Stimulated activated CD4-positive, alpha-beta T cell treated with anti-CD3 and anti-CD28 coated beads, Interleukin-2, amount 100 ng/mL, for 4 hours (primary cell): ENCODE results near the gene LRIF1.
"Not testable (repeated sequence)": the region's sequence is repeated elsewhere in the genome, so short reads cannot be mapped to it uniquely, and the experiment has no call there.

Experiments
- DNase-seq: peaks from one replicate; pipeline ENCODE4 v3.0.0-alpha.2; 2020; ENCODE audit warnings: low read depth

Gene LRIF1, protein sequence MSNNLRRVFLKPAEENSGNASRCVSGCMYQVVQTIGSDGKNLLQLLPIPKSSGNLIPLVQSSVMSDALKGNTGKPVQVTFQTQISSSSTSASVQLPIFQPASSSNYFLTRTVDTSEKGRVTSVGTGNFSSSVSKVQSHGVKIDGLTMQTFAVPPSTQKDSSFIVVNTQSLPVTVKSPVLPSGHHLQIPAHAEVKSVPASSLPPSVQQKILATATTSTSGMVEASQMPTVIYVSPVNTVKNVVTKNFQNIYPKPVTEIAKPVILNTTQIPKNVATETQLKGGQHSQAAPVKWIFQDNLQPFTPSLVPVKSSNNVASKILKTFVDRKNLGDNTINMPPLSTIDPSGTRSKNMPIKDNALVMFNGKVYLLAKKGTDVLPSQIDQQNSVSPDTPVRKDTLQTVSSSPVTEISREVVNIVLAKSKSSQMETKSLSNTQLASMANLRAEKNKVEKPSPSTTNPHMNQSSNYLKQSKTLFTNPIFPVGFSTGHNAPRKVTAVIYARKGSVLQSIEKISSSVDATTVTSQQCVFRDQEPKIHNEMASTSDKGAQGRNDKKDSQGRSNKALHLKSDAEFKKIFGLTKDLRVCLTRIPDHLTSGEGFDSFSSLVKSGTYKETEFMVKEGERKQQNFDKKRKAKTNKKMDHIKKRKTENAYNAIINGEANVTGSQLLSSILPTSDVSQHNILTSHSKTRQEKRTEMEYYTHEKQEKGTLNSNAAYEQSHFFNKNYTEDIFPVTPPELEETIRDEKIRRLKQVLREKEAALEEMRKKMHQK

DNA sequence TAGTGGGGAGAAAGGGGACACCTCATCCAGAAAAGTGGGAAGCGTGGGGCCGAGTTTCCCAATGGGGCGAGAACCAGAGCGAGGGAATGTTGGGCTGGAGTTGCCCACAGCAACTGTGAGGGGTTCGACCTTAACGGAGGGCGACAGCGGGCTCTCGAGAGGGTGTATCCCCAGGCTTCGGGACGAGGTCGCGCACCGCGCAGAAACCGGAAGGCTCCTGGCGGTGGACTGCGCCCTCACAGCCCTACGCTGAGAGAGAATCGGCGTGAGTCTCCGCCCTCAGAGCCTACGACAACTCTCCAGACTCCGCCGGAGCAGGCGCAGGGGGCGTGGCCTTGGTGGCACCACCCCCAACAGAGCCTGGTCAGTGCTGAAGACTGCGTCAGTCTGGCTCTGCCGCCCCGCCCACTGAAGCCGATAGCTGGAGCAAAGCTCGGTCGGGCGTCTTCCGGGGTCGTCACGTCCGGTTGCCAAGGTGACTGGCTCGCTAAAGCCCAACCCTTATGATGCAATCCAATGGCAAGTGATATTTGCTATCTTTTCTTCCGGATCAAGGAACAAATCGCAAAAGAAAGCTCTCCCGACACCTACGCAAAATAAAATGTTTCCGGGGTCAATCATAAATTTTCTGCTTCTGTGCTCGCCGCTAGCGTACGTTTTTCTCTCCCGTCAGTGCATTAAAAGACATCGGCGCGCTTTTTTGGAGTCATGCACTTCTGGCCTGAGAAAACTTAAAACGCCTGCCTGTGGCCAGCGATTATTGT lies at the start of gene LRIF1:
Gene LRIF1, minus strand, starts transcription at position 232 of the 764 bp plus-strand sequence. CDS start 234 bp downstream, outside the sequence.
- peak; percentile 100 for DNase-seq

DNA sequence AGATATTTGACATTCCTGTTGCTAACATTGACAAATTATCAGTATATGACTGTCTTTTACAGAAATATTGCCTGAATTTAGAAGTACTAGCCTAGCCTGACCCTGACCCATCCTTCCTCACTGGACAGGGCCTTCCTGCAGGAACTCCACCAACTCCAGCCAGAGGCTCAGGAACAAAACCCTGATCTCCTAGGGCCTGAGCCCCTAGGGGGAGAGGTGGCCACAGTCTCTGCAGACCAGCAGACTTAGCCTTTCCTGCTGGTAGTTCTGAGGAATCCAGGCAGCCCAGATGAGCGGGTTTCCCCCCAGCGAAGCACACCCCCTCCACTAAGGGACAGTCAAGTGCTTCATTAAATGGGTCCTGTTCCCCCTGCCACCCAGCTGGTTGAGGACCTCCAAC lies 44.3 kb upstream of the LRIF1 start:
- DNase-seq, result no peak

DNA sequence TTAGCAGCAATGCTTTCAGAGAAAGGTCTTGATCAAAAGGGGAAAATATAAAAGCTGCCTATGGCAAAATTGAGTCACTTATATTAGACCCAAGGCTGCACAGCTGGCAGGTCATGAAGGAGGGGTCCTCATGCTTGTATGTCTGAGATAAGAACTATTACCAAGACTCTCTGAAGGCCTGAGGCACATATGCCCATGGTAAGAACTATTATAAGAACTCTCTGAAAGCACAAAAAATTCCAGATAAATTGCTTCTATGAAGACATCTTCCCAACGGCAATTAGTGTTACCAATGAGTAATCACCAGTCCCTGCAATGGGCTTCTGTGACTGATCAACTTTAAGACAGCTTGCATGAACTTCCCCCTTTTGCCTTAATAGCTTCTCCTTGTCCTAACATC lies 42.8 kb upstream of the LRIF1 start:
- DNase-seq, result no peak

DNA sequence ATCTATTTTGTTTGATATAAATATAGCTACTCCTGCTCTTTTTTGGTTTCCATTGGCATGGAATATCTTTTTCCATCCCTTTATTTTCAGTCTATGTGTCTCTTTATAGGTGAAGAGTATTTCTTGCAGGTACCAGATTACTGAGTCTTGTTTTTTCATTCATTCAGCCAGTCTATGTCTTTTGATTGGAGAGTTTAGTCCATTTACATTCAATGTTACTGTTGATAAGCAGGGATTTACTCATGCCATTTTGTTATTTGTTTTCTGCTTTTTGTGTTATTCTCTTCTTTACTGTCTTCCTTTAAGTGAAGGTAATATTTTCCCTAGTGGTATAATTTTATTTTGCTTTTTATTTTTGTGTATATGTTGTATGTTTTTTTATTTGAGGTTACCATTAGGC lies 35.9 kb upstream of the LRIF1 start:
- not testable (repeated sequence) for DNase-seq

DNA sequence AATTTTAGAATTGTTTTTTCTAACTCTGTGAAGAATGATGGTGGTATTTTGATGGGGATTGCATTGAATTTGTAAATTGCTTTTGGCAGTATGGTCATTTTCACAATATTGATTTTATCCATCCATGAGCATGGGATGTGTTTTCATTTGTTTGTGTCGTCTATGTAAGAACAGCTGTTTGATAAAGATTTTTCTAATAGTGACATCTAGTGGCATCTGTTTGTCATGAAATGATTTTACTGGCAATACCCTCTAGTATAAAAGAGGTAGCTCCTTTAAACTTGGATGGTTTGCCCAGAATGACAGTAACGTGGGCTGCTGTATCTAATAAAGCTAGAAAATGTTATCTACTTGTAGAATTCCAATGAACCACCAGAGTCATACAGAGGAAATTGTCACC lies 28.6 kb upstream of the LRIF1 start:
- DNase-seq, result not testable (repeated sequence)

DNA sequence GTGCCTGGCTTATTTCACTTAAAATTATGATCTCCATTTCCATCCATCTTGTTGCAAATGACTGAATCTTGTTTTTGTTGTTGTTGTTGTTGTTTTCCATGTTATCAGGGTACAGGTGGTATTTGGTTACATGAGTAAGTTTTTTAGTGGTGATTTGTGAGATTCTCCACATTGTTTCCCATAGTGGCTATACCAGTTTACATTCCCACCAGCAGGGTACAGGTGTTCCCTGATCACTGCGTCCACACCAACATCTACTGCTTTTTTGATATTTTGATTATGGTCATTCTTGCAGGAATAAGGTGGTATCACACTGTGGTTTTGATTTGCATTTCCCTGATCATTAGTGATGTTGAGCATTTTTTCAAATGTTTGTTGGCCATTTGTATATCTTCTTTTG lies 27.6 kb upstream of the LRIF1 start:
- DNase-seq, result not testable (repeated sequence)

DNA sequence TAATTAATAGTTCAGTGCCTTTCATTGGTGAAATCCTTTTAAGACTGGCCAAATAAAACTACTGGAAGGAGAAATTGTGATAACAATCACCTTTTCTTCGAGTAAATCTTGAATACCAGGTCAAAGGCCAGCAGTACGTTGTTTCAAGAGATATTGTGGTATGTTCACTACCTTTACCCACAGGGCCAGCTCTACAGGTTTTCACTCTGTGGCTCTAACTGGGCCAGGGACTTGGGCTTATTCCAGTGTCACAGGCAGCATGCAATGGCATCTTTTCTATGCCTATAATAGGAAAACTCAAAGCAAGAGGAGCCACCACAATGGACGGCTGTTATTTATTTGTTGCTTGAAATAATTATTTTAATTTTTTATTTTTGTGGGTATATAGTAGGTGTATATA lies 26.8 kb upstream of the LRIF1 start:
- DNase-seq, result no peak

DNA sequence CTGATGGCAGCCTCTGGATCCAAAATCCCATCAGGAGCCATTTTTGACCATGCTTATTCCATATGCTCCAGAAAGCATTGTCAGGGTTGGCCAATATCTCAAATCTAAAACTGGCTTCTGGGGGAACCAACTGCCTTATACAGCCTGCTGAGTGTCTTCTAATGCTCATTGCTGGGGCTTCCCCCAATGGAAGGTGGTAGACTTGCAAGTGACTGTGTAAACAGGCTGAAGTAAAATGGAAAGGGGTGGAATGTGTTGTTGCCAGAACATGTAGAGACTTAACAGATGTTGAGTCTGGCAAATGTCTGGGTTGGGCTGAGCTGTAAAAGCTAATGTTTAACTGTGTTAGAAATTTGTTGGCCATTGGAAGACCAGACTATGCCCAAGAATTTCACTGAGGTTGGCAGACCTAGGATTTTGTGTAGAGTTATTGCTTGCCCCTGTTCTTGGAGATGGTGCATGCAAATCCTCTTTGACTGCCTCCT lies 22.7 kb upstream of the LRIF1 start:
- no peak for DNase-seq

DNA sequence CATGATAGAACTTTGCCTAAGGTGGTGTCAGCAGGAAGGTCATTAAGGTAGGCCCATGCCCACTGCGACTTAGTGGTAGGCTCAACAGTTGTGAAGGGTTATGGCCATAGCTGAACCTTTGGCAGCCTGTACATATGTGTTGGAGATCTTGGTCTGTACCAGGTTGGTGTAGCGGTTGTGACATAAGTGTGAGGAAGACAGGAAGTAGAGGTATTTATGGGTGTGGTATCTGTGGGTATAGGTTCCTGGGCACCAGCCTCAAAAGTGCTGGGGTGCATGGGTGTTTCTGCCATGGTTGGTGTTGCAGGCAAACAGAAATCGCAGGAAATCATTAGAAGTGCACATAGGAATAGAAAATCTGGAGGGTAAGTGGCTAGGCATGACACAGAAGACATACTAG lies 18.6 kb upstream of the LRIF1 start:
- no peak for DNase-seq

DNA sequence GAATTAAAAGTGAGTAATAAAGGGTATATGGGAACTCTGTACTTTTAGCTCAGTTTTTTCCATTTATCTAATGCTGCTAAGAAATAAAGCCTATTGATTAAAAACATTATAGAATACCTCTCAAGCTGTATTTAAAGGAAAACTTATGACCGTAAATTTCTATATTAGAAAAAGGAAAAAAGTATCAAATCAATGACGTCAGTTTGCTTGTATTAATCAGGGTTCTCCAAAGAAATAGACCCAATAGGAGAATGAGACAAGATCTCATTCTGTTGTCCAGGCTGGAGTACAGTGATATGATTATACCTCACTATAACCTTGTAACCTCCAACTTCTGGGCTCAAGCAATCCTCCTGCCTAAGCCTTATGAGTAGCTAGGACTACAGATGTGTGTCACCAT lies 15.4 kb upstream of the LRIF1 start:
- DNase-seq, result no peak

DNA sequence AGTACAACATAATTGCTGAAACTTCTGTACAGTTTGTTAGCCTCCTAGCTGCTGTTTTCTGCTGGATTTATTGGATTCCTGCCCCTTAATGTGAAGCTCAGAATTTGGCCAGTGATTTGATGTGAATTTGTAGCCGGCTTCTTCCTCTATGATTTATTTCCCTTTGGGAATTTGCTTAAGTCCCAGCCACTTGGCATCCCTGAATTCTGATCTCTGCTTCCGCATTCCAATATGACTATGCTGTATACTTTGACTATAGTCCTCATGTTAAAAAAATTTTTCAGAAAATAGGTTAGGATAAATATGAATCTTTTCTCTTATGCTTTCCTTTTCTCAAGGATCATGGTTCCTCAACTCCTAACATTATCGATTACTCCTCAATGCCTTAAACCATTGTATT lies 12.4 kb upstream of the LRIF1 start:
- DNase-seq, result no peak

DNA sequence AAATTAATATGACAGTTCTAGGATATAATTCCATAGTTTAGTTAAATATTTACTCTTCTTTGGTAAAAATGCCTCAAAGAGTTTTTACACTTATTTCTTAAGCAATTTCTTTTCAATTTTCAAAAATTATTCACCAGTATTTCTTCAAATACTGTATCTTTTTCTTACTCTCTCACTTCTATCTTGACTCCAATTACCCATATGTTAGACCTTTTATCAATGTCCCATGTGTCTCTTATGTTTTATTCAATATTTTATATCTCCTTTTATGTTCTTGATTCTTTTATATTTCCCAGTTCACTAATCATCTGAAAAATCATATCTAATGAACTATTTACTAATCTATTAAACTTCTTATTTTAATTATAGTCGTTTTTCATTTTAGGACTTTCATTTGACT lies 11.5 kb upstream of the LRIF1 start:
- no peak for DNase-seq

DNA sequence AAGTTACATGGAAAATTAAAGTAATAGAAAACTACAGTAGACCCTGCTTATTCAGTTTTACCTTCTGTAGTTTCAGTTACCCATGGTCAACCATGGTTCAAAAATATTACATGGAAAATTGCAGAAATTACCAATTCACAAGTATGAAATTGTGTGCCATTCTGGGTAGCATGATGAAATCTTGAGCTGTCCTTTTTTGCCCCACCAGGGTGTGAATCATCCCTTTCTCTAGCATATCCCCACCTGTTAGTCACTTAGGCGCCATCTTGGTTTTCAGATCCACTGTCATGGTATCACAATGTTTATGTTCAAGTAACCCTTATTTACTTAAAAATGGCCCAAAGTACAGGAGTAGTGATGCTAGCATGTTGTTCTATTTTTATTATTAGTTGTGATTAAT lies 3.5 kb upstream of the LRIF1 start:
- DNase-seq, result no peak

DNA sequence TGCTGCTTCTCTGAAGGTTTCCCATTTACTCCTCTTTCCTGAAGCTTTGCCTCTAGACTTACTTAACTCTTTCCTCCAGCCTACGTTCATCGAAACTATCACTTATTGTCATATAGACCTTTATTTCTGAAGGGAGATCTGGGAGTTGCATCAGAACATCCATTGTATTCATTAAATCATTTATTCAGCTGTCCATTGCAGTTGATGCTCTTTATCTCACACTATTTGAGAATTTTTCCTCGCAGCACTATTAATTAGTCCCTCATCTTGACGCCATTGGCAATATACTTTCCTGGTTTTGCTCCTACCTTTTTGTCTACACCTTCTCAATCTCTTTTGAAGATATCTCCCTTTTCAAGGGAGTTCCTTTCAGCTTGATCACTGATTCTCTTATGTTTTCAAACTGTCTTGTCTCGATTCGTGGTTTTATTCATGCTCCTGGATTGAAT lies 757 bp upstream of the LRIF1 start:
- no peak for DNase-seq

DNA sequence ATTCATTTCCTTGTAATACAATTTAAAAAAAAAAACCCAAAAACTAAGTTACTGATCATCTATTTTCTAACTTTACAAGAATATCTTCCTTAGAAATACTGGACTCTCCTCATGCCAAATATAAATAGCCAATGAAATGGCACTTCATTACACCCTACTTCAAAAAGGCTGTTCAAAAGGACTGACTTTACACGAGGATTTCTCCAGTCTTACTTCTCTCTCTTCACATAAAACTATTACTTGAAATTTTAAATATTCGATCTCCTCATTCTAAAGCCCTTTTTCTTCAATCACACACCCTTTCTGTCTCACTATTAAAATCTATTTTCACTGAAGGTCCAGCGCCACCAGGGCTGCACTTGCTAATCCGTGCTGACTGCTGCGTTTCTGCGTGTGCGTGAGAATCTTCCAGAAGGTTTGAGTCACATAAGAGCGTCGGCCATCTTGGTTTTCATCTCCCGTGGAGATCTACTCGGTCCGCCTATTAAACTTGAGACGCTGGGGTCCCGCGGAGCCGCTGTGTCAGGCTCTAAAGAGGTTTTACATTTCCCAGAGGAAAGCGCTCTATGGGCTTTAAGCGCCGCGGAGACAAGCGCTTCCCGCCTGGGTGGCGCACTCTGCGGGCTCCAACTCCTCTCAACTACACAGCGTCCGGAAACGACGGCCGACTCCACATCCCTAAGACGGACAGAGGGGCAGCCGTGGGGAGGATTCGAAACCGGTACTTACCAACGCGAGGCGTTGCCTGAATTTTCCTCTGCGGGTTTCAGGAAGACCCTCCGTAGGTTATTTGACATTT lies 631 bp downstream of the LRIF1 start:
- peak; percentile 56 for DNase-seq

DNA sequence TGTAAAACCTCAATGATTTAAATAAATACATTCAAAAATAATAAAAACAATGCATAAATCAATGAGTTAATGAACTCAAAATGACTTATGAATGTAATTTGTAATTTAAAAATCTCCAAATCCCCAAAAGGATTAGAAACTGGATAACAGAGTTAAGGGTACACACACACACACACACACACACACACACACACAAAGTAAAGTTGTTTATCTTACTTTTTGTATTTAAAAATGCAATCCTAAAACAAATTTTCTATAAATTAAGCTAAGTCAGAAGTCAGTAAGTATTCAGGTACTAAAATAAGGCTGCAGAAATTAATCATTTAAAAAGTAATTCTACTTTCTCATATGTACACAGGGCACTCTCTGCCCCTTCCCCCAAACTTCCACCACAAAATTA lies 1.8 kb downstream of the LRIF1 start:
- DNase-seq, result no peak

DNA sequence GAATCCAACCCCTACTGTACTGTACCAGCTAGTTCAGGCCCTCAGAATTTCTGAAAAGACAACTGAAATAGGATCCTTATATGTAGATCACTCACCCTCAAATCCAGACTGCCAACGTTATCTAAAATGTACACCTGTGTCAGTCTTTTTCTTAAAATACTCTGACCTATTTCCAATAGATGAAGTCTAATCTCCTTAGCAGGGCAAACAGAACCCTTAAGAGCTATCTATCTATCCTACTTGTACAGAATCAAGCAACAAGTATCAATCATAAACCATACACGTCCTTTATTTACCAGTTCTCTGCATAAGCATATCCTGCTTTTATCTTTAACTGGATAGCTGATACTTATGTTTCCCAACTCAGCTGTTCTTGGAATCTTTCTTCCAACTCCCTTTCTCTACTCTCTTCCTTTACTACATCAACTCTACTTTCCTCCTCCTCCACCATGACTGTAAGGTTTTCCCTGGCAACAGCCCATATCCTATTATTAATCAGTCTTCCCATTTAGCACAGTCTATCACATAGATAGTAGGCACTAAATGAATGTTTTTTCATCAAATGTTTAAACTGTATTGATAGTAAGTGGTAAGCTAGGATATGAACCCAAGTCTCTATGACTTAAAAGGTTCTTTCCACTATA lies 2.8 kb downstream of the LRIF1 start:
- DNase-seq, result no peak

DNA sequence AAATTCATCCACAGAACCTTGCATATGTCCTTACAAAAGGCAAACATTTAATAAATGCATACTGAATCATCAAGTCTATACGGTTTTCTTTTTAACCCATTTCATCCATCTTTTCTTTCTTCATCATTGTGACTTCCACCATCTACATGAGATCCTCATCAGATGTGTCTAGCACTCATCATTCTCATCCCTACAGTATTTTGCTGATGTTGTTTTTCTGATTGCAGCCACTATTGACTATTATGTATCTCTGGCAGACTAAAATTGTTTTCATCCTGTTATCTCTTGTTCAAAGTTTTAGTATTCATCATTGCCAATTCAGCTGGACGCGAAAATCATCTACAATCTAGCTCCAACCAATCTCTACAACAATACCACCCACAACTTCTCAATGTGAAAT lies 5.9 kb downstream of the LRIF1 start:
- no peak for DNase-seq

DNA sequence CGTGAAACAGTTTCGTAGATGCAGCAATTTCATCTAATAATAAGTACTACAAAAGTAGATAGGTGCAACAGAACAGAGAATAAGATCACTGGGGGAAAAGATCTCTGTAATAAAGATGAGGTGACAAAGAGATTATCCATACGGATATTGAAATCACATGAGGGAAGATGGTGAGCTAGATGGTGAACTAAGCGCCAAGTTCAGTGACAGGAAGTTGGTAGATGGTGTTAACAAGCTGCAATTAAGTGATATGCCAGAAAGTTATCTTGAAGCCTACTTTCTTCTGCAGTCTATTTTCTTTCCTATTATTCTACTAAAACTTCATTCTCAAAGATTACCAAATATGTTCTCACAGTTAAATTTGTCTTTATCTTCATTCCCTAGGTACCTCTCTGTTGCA lies 7.1 kb downstream of the LRIF1 start:
- DNase-seq, result no peak

DNA sequence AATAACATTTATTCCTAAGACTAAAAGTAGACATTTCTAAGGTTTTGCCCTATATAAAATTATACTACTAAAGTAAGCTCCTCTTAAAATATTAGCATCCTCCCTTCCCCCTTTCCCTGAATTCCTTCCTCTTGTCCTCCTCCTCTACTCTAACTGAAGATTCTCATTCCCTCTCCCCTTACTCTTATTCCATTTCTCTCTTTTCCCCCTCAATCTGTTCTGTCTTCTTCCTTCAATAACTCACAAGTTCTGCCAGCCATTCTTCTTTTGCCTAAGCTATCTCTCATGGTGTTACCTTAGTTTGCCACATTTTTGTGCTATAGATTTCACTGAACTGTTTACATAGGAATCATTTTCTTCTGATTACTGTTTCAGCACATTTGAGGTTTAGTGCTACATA lies 10.7 kb downstream of the LRIF1 start:
- DNase-seq, result no peak

DNA sequence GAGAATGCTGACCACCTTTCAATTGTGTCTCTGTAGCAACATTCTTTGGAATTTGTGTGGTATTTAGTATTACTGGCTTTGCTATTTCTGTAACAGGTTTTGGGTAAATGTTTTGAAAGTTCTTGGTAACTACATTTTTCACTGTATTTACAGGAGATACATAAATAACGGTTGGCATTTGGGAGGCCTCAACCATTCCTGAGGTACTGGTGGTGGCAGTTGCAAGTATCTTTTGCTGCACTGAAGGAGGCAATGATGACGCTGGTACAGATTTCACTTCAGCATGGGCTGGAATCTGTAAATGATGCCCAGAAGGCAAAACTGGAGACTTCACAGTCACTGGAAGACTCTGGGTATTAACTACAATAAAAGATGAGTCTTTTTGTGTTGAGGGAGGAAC lies 11.7 kb downstream of the LRIF1 start:
- DNase-seq, result no peak
